ENCODE data around the gene SYTL2.
A peak's percentile ranks its signal among the peaks of the same experiment; 100 is the strongest.

DNA sequence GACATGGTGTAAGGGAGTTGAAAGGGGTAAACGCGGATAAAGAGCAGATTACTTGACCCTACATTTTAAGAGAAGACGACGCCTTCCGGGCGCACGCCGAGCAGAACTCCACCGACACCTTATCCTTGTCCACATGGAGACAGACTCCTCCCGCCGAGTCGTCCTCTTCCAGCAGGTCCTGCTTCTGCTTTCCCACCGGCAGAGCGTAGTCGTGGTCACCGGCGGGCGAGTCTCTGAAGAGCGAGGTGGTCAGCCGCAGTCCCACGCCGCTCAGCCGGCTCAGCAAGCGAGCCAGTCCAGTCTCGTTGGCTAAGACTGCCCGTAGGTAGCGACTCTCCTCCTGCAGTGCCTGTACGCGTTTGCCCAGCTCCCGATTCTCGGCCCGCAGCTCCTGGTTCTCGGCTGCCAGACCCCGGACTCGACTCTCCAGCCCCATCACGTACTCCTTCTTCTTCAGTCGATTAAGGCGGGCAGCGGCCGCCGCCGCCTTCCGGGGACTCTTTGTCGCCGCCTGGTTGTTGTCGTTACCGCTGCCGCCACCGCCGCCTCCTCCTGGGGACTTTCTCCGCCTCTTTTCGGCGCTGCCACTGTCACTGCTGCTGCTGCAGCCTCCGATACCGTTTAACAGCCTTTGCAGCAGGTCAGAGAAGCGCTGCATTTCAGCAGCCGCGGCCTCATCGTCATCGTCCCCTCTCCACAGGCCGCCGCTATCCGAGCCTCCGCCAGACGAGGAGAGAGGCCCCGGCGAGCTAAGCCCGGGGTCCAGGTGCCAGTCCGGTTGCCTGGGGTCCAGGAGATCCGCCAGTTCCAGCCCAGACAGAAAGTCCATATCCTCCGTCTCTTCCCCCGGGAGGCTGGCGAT is 147.0 kb downstream of the SYTL2 start:
- TF ChIP-seq, protein P1, sequence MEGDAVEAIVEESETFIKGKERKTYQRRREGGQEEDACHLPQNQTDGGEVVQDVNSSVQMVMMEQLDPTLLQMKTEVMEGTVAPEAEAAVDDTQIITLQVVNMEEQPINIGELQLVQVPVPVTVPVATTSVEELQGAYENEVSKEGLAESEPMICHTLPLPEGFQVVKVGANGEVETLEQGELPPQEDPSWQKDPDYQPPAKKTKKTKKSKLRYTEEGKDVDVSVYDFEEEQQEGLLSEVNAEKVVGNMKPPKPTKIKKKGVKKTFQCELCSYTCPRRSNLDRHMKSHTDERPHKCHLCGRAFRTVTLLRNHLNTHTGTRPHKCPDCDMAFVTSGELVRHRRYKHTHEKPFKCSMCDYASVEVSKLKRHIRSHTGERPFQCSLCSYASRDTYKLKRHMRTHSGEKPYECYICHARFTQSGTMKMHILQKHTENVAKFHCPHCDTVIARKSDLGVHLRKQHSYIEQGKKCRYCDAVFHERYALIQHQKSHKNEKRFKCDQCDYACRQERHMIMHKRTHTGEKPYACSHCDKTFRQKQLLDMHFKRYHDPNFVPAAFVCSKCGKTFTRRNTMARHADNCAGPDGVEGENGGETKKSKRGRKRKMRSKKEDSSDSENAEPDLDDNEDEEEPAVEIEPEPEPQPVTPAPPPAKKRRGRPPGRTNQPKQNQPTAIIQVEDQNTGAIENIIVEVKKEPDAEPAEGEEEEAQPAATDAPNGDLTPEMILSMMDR (conservative IDR thresholded peaks at IDR 0.05 in 1 of 2, IDR thresholded peaks at IDR 0.05 in 1 of 2; ENCODE audit: low read depth in 1 of 2, low read length in 2 of 2) = peak; percentile 19 to 35
- TF ChIP-seq EZH2 (IDR thresholded peaks at IDR 0.05; ENCODE audit: low read length, missing control alignments) = no peak
